ENCODE measurements around the gene INTS11. TPM values are rescaled to one million over a fixed set of nuclear protein-coding genes. Genes with fewer than 3 reads are reported as not detected.

The INTS11 gene
- total and polyA plus RNA-seq, 2 donors (not counting 1 experiment from before 2014, with no cell fraction given): 149 to 245 TPM

GRCh38 chr1:1293263-1294249 lies 30.9 kb downstream of the INTS11 start:
- H3K79me2 ChIP-seq (ENCODE audit: control insufficient read depth, insufficient read depth, low read length): no peaks in the 10 kb centered on the region
- no peak for DNase-seq
- no peaks in the 10 kb centered on the region for H3K9me3 ChIP-seq (ENCODE audit: control extremely low read depth in 1 of 3, control insufficient read depth in 2 of 3, insufficient read depth in 1 of 3, low read length in 2 of 3)
- Mint-ChIP-seq H3K27me3 (no peaks in the 10 kb centered on the region), H3K4me3 (no peak overlapping the region), H3K27ac (no peak overlapping the region), H3K9me3 (ENCODE audit: insufficient read depth) (no peaks in the 10 kb centered on the region), H3K4me1 (peaks cover 11% of the 10 kb centered on the region)
- 94% methylated on average over 87 of the region's 94 CpGs for WGBS (ENCODE audit: insufficient coverage)
- no peak overlapping the region for H2AFZ ChIP-seq (ENCODE audit: insufficient read depth, low read depth, low read length, poor library complexity, severe bottlenecking)
- intact Hi-C loops (cut with micrococcal nuclease): loop anchor here (2.0 kb wide), 2 partner anchors 171 to 261 kb away; no protein-coding TSS in a partner anchor
- no peak overlapping the region for H3K4me3 ChIP-seq (ENCODE audit: control extremely low read depth in 1 of 5, extremely low read depth in 1 of 5, insufficient read depth in 1 of 5, low read depth in 2 of 5, low read length in 4 of 5)
- no peaks in the 10 kb centered on the region for H3K36me3 ChIP-seq (replicated peaks in 1 of 2; ENCODE audit: control extremely low read depth in 1 of 2, control insufficient read depth in 1 of 2, extremely low read depth in 1 of 2, insufficient read depth in 2 of 2, low read length in 1 of 2)
- H4K20me1 ChIP-seq (ENCODE audit: control insufficient read depth, insufficient read depth, low read length, poor library complexity, severe bottlenecking): no peaks in the 10 kb centered on the region
- TF ChIP-seq, protein P1, sequence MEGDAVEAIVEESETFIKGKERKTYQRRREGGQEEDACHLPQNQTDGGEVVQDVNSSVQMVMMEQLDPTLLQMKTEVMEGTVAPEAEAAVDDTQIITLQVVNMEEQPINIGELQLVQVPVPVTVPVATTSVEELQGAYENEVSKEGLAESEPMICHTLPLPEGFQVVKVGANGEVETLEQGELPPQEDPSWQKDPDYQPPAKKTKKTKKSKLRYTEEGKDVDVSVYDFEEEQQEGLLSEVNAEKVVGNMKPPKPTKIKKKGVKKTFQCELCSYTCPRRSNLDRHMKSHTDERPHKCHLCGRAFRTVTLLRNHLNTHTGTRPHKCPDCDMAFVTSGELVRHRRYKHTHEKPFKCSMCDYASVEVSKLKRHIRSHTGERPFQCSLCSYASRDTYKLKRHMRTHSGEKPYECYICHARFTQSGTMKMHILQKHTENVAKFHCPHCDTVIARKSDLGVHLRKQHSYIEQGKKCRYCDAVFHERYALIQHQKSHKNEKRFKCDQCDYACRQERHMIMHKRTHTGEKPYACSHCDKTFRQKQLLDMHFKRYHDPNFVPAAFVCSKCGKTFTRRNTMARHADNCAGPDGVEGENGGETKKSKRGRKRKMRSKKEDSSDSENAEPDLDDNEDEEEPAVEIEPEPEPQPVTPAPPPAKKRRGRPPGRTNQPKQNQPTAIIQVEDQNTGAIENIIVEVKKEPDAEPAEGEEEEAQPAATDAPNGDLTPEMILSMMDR (IDR thresholded peaks at IDR 0.05): no peak
- no peak for TF ChIP-seq EZH2 (IDR thresholded peaks at IDR 0.05; ENCODE audit: borderline replicate concordance, insufficient read depth, low read depth, low read length, poor library complexity, severe bottlenecking)
- H3K27ac ChIP-seq (ENCODE audit: low read length in 2 of 2): no peak overlapping the region
- no peak for ATAC-seq (ENCODE audit: low read depth)
- ChIA-PET POLR2A (no interaction called here), CTCF (interaction anchor here (4.3 kb wide), 1 partner anchor 173 kb away, joined by 118 read pairs; no protein-coding TSS in a partner anchor)
- H3K9ac ChIP-seq (ENCODE audit: low read length): no peak overlapping the region
- H3K27me3 ChIP-seq (replicated peaks in 1 of 4; ENCODE audit: control extremely low read depth in 1 of 4, control insufficient read depth in 3 of 4, insufficient read depth in 4 of 4, low read length in 3 of 4): no peaks in the 10 kb centered on the region
- H3K4me2 ChIP-seq (replicated peaks; ENCODE audit: low read depth, low read length, poor library complexity, severe bottlenecking): no peak overlapping the region
- peaks cover 0 to 16% of the 10 kb centered on the region in 2 donors for H3K4me1 ChIP-seq (ENCODE audit: control insufficient read depth in 2 of 2, insufficient read depth in 2 of 2, low read length in 2 of 2)

DNA sequence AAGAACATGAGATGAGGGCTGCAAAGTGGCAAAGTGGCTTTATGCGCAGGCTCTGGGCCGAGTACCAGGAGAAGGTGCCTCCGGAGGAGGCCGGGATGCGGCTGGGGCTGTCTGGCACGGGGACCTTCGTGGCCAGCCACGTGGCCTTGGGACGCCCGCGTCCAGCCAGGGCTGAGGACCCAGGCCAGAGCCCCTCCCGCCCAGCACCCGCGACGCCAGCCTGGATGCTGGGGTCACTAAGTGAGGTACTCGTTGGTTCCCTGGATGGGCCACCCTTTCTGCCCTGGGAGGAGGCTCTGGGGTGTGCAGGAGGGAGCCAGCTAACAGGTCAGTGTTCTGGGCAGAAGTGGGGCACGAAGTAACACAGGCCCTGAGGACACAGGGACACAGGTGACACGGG lies 31.6 kb downstream of the INTS11 start:
- WGBS (ENCODE audit: insufficient coverage): 97% methylated on average over 18 of the region's 18 CpGs
- no peaks in the 10 kb centered on the region for H3K79me2 ChIP-seq (ENCODE audit: control insufficient read depth, insufficient read depth, low read length)
- no peak overlapping the region for H3K4me2 ChIP-seq (replicated peaks; ENCODE audit: low read depth, low read length, poor library complexity, severe bottlenecking)
- H3K4me1 Mint-ChIP-seq: peaks cover 11% of the 10 kb centered on the region
- H3K9me3 Mint-ChIP-seq (ENCODE audit: insufficient read depth): no peaks in the 10 kb centered on the region
- intact Hi-C loops (cut with micrococcal nuclease): loop anchor here (2.0 kb wide), 2 partner anchors 170 to 260 kb away; no protein-coding TSS in a partner anchor
- no peak overlapping the region for H3K4me3 Mint-ChIP-seq
- ChIA-PET POLR2A (no interaction called here), CTCF (interaction anchor here (1.5 to 4.3 kb wide), 3 partner anchors 42 to 234 kb away, joined by 7 to 118 read pairs (median 17); no protein-coding TSS in a partner anchor)
- H3K27me3 ChIP-seq (replicated peaks in 1 of 4; ENCODE audit: control extremely low read depth in 1 of 4, control insufficient read depth in 3 of 4, insufficient read depth in 4 of 4, low read length in 3 of 4): no peaks in the 10 kb centered on the region
- no peaks in the 10 kb centered on the region for H3K27me3 Mint-ChIP-seq
- no peak overlapping the region for H3K27ac Mint-ChIP-seq
- no peak for ATAC-seq (ENCODE audit: low read depth)
- TF ChIP-seq, protein P1 (IDR thresholded peaks at IDR 0.05): no peak
- no peak for TF ChIP-seq EZH2 (IDR thresholded peaks at IDR 0.05; ENCODE audit: borderline replicate concordance, insufficient read depth, low read depth, low read length, poor library complexity, severe bottlenecking)
- no peak overlapping the region for H3K27ac ChIP-seq (ENCODE audit: low read length in 2 of 2)
- no peak overlapping the region for H3K4me3 ChIP-seq (ENCODE audit: control extremely low read depth in 1 of 5, extremely low read depth in 1 of 5, insufficient read depth in 1 of 5, low read depth in 2 of 5, low read length in 4 of 5)
- no peaks in the 10 kb centered on the region for H3K9me3 ChIP-seq (ENCODE audit: control extremely low read depth in 1 of 3, control insufficient read depth in 2 of 3, insufficient read depth in 1 of 3, low read length in 2 of 3)
- peaks cover 0 to 16% of the 10 kb centered on the region in 2 donors for H3K4me1 ChIP-seq (ENCODE audit: control insufficient read depth in 2 of 2, insufficient read depth in 2 of 2, low read length in 2 of 2)
- no peaks in the 10 kb centered on the region for H3K36me3 ChIP-seq (replicated peaks in 1 of 2; ENCODE audit: control extremely low read depth in 1 of 2, control insufficient read depth in 1 of 2, extremely low read depth in 1 of 2, insufficient read depth in 2 of 2, low read length in 1 of 2)
- H2AFZ ChIP-seq (ENCODE audit: insufficient read depth, low read depth, low read length, poor library complexity, severe bottlenecking): no peak overlapping the region
- no peak for DNase-seq
- no peak overlapping the region for H3K9ac ChIP-seq (ENCODE audit: low read length)
- H4K20me1 ChIP-seq (ENCODE audit: control insufficient read depth, insufficient read depth, low read length, poor library complexity, severe bottlenecking): no peaks in the 10 kb centered on the region
